Activated B cell treated with CpG ODN at 0.5 μM for 24 hours (primary cell): ENCODE measurements around the gene SHROOM2. TPM values are rescaled to one million over a fixed set of nuclear protein-coding genes. Genes with fewer than 3 reads are reported as not detected.
"Not testable (repeated sequence)": the region's sequence is repeated elsewhere in the genome, so short reads cannot be mapped to it uniquely, and the experiment has no call there.

Experiments
- ATAC-seq: fragments of 200-7000 bp; cut with Tn5 transposase; one replicate; pipeline ENCODE4 v1.10.0; 2021; ENCODE audit warnings: low read depth, mild to moderate bottlenecking, moderate library complexity
- CTCF ChIA-PET: fragments of 350-600 bp; sonication (Branson Sonifier 250); formaldehyde crosslinking; loops from one replicate; lab custom pipeline; 2021; ENCODE audit warnings: antibody characterized with exemption; lab: Charles Lee
- POLR2A ChIA-PET: fragments of 350-600 bp; sonication (Branson Sonifier 250); formaldehyde crosslinking; loops from one replicate; lab custom pipeline; 2021; ENCODE audit warnings: antibody characterized with exemption; lab: Charles Lee
- DNase-seq: peaks from one replicate; pipeline ENCODE4 v3.0.0; 2022
- H3K27ac Mint-ChIP-seq: one replicate; pipeline ENCODE4 v1.8.0; 2020; ENCODE audit warnings: mixed read lengths
- H3K27me3 Mint-ChIP-seq: one replicate; pipeline ENCODE4 v1.8.0; 2021; ENCODE audit warnings: mixed read lengths
- H3K36me3 Mint-ChIP-seq: one replicate; pipeline ENCODE4 v1.8.0; 2021; ENCODE audit warnings: low read depth, mixed read lengths
- H3K4me1 Mint-ChIP-seq: one replicate; pipeline ENCODE4 v1.8.0; 2021; ENCODE audit warnings: mixed read lengths
- H3K4me3 Mint-ChIP-seq: one replicate; pipeline ENCODE4 v1.8.0; 2020; ENCODE audit warnings: mild to moderate bottlenecking, mixed read lengths
- H3K9me3 Mint-ChIP-seq: one replicate; pipeline ENCODE4 v1.8.0; 2020; ENCODE audit warnings: mixed read lengths
- CTCF ChIP-seq: fragments of 200-600 bp; IDR thresholded peaks from one replicate; pipeline ENCODE4 v1.8.0; 2022; ENCODE audit warnings: antibody characterized with exemption, mild to moderate bottlenecking
- intact Hi-C: fragments of 100-400 bp; cut with micrococcal nuclease; formaldehyde crosslinking; loops from one replicate; pipeline ENCODE4 v1.15.1; 2024
- total RNA-seq: library from RNA; stranded (reverse); gene quantifications from 2 replicates; pipeline ENCODE4 v1.2.3, GENCODE V29; 2022

SHROOM2 gene
- total RNA-seq, 1 donor from 2014 or later: not detected

- no peak overlapping the region for H3K4me3 Mint-ChIP-seq
- no peaks in the 10 kb centered on the region for H3K36me3 Mint-ChIP-seq
- no peaks in the 10 kb centered on the region for H3K27me3 Mint-ChIP-seq
- no peak for DNase-seq
- H3K4me1 Mint-ChIP-seq: no peaks in the 10 kb centered on the region
- intact Hi-C loops: no loop called here
- no peak for ATAC-seq
- TF ChIP-seq CTCF: no peak
- ChIA-PET CTCF (no interaction called here), POLR2A (no interaction called here)
- no peaks in the 10 kb centered on the region for H3K9me3 Mint-ChIP-seq
- no peak overlapping the region for H3K27ac Mint-ChIP-seq
Observed at GRCh38 chrX:9807355-9808182, 21.3 kb downstream of the SHROOM2 start.

- CTCF ChIA-PET, H3K4me1 Mint-ChIP-seq, H3K27me3 Mint-ChIP-seq, intact Hi-C loops, H3K36me3 Mint-ChIP-seq, H3K9me3 Mint-ChIP-seq, DNase-seq, H3K27ac Mint-ChIP-seq, ATAC-seq, POLR2A ChIA-PET, H3K4me3 Mint-ChIP-seq: not testable (repeated sequence)
Observed at GRCh38 chrX:9809876-9810275, 23.6 kb downstream of the SHROOM2 start.

- H3K27ac Mint-ChIP-seq, H3K36me3 Mint-ChIP-seq, H3K4me3 Mint-ChIP-seq, intact Hi-C loops, H3K4me1 Mint-ChIP-seq, ATAC-seq, H3K27me3 Mint-ChIP-seq, POLR2A ChIA-PET, H3K9me3 Mint-ChIP-seq, CTCF ChIA-PET, DNase-seq: not testable (repeated sequence)
Observed at GRCh38 chrX:9811086-9811485, 24.9 kb downstream of the SHROOM2 start.

GRCh38 chrX:9816084-9816700, 30.0 kb downstream of the SHROOM2 start:
- Mint-ChIP-seq H3K4me3 (no peak overlapping the region), H3K36me3 (no peaks in the 10 kb centered on the region), H3K27ac (no peak overlapping the region), H3K27me3 (no peaks in the 10 kb centered on the region), H3K4me1 (no peaks in the 10 kb centered on the region), H3K9me3 (no peaks in the 10 kb centered on the region)
- intact Hi-C loops: no loop called here
- ChIA-PET CTCF (no interaction called here), POLR2A (no interaction called here)
- no peak for TF ChIP-seq CTCF
- no peak for DNase-seq
- no peak for ATAC-seq

- H3K4me3 Mint-ChIP-seq: no peak overlapping the region
- ChIA-PET POLR2A (no interaction called here), CTCF (no interaction called here)
- TF ChIP-seq CTCF: no peak
- ATAC-seq (no peak), DNase-seq (no peak)
- no peaks in the 10 kb centered on the region for H3K36me3 Mint-ChIP-seq
- intact Hi-C loops: no loop called here
- H3K27me3 Mint-ChIP-seq: no peaks in the 10 kb centered on the region
- H3K9me3 Mint-ChIP-seq: no peaks in the 10 kb centered on the region
- no peaks in the 10 kb centered on the region for H3K4me1 Mint-ChIP-seq
- no peak overlapping the region for H3K27ac Mint-ChIP-seq
Observed at GRCh38 chrX:9821572-9821971, 35.3 kb downstream of the SHROOM2 start.

- Mint-ChIP-seq H3K4me3 (no peak overlapping the region), H3K27me3 (peaks cover 4% of the 10 kb centered on the region), H3K9me3 (no peaks in the 10 kb centered on the region), H3K36me3 (no peaks in the 10 kb centered on the region), H3K4me1 (peaks cover 3% of the 10 kb centered on the region), H3K27ac (no peak overlapping the region)
- ATAC-seq: no peak
- ChIA-PET POLR2A (no interaction called here), CTCF (no interaction called here)
- intact Hi-C loops: no loop called here
- no peak for DNase-seq
- TF ChIP-seq CTCF: no peak
Observed at GRCh38 chrX:9824554-9824953, 38.3 kb downstream of the SHROOM2 start.
